ENCODE data around the gene TRAP1. TPM values are rescaled to one million over a fixed set of nuclear protein-coding genes. Genes with fewer than 3 reads are reported as not detected.
A peak's percentile ranks its signal among the peaks of the same experiment; 100 is the strongest.

Gene TRAP1
- total RNA-seq, result 100 to 1,000 TPM; 343 to 379 TPM

GRCh38 chr16:3717235-3718018 is at the start of gene TRAP1:
TSS of gene TRAP1 (minus strand) at chr16:3717524. CDS start at chr16:3717508, 16 bp downstream.
- TF ChIP-seq, protein P1, sequence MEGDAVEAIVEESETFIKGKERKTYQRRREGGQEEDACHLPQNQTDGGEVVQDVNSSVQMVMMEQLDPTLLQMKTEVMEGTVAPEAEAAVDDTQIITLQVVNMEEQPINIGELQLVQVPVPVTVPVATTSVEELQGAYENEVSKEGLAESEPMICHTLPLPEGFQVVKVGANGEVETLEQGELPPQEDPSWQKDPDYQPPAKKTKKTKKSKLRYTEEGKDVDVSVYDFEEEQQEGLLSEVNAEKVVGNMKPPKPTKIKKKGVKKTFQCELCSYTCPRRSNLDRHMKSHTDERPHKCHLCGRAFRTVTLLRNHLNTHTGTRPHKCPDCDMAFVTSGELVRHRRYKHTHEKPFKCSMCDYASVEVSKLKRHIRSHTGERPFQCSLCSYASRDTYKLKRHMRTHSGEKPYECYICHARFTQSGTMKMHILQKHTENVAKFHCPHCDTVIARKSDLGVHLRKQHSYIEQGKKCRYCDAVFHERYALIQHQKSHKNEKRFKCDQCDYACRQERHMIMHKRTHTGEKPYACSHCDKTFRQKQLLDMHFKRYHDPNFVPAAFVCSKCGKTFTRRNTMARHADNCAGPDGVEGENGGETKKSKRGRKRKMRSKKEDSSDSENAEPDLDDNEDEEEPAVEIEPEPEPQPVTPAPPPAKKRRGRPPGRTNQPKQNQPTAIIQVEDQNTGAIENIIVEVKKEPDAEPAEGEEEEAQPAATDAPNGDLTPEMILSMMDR (IDR thresholded peaks at IDR 0.05), result no peak
- POLR2A ChIA-PET, result interaction anchor here (0.6 to 1.6 kb wide), 11 partner anchors 12 to 554 kb away, joined by 3 to 6 read pairs (median 3); no protein-coding TSS in a partner anchor
- Mint-ChIP-seq H3K27ac (peak within 1 kb of the TSS; percentile 94), H3K36me3 (ENCODE audit: low read depth) (peaks cover 31% of the 10 kb centered on the region), H3K4me3 (peak within 1 kb of the TSS; percentile 91), H3K4me1 (ENCODE audit: low read depth) (peaks cover 34% of the 10 kb centered on the region), H3K9me3 (no peaks in the 10 kb centered on the region), H3K27me3 (no peaks in the 10 kb centered on the region)
- ATAC-seq (peak; percentile 97), DNase-seq (peak; percentile 91)
- intact Hi-C loops (cut with micrococcal nuclease), result no loop called here
- CTCF ChIA-PET, result interaction anchor here (0.9 to 1.7 kb wide), 2 partner anchors 13 to 537 kb away, joined by 4 to 5 read pairs; no protein-coding TSS in a partner anchor

GRCh38 chr16:3766177-3766576 is 48.9 kb upstream of the TRAP1 start:
- no peaks in the 10 kb centered on the region for H3K9me3 Mint-ChIP-seq
- DNase-seq, result no peak
- no peaks in the 10 kb centered on the region for H3K27me3 Mint-ChIP-seq
- ChIA-PET POLR2A (no interaction called here), CTCF (no interaction called here)
- intact Hi-C loops (cut with micrococcal nuclease), result no loop called here
- ATAC-seq, result no peak
- no peak overlapping the region for H3K4me3 Mint-ChIP-seq
- TF ChIP-seq, protein P1 (IDR thresholded peaks at IDR 0.05), result no peak
- no peaks in the 10 kb centered on the region for H3K4me1 Mint-ChIP-seq (ENCODE audit: low read depth)
- no peak overlapping the region for H3K27ac Mint-ChIP-seq
- H3K36me3 Mint-ChIP-seq (ENCODE audit: low read depth), result peaks cover 31% of the 10 kb centered on the region

DNA sequence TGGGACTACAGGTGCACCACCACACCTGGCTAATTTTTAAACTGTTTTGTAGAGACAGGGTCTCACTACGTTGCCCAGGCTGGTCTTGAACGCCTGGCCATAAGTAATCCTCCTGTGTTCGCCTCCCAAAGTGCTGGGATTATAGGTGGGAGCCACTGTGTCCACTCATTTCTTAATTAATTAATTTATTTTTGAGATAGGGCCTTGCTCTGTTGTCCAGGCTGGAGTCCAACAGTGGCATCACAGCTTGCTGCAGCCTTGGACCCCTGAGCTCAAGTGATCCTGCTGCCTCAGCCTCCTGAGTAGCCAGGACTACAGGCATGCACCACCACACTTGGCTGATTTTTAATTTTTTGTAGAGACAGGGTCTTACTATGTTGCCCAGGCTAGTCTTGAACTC is 47.1 kb upstream of the TRAP1 start:
- DNase-seq (no peak), ATAC-seq (no peak)
- no peak overlapping the region for H3K27ac Mint-ChIP-seq
- no peak overlapping the region for H3K4me3 Mint-ChIP-seq
- intact Hi-C loops (cut with micrococcal nuclease), result no loop called here
- POLR2A ChIA-PET, result no interaction called here
- no peaks in the 10 kb centered on the region for H3K9me3 Mint-ChIP-seq
- TF ChIP-seq, protein P1 (IDR thresholded peaks at IDR 0.05), result no peak
- no peaks in the 10 kb centered on the region for H3K27me3 Mint-ChIP-seq
- CTCF ChIA-PET, result interaction anchor here (1.4 kb wide), 1 partner anchor 73 kb away, joined by 3 read pairs; no protein-coding TSS in a partner anchor
- peaks cover 23% of the 10 kb centered on the region for H3K36me3 Mint-ChIP-seq (ENCODE audit: low read depth)
- no peaks in the 10 kb centered on the region for H3K4me1 Mint-ChIP-seq (ENCODE audit: low read depth)

DNA sequence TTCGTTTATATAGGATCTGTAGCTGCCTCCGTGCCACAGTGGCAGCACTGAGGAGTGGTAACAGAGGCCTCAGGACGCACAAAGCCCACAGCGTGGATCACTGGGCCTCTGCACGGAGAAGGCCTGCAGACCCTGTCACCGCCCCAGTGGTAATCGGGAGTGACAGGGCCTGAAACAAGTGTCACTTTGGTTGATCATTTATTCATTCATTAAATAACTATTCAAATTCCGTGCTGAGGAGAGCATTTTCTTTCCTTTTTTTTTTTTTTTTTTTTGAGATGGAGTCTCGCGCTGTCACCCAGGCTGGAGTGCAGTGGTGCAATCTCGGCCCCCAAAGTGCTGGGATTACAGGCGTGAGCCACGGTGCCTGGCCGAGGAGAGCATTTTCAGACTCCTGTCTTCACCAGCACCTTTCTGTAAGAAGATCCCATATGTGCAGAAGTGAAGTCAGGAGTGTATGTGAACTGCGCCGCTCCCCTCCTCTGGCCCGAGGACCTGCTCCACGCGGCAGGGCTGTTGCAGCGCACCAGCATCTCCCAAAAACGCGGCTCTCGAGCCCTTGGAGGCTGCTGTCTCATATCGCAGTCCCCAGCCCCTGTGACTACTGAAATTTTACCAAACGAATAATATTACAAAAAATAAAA is 44.9 kb upstream of the TRAP1 start:
- Mint-ChIP-seq H3K9me3 (no peaks in the 10 kb centered on the region), H3K27me3 (no peaks in the 10 kb centered on the region), H3K4me1 (ENCODE audit: low read depth) (no peaks in the 10 kb centered on the region), H3K27ac (no peak overlapping the region), H3K36me3 (ENCODE audit: low read depth) (peaks cover 20% of the 10 kb centered on the region), H3K4me3 (no peak overlapping the region)
- ChIA-PET POLR2A (no interaction called here), CTCF (no interaction called here)
- ATAC-seq (no peak), DNase-seq (no peak)
- intact Hi-C loops (cut with micrococcal nuclease), result no loop called here
- TF ChIP-seq, protein P1 (IDR thresholded peaks at IDR 0.05), result no peak
